ENCODE data around the gene MAGI1. TPM values are rescaled to one million over a fixed set of nuclear protein-coding genes. Genes with fewer than 3 reads are reported as not detected.

The MAGI1 gene
- total RNA-seq, 4 donors from 2014 or later = 7.6 to 42.9 (median 37.0) TPM

- no peaks in the 10 kb centered on the region for H3K9me3 ChIP-seq
- H3K36me3 ChIP-seq = no peaks in the 10 kb centered on the region
- H3K27me3 ChIP-seq = no peaks in the 10 kb centered on the region
- H3K4me1 ChIP-seq = no peaks in the 10 kb centered on the region
- no peak overlapping the region for H3K4me3 ChIP-seq
- no peak for DNase-seq
- no peak overlapping the region for H3K27ac ChIP-seq
- no peak for TF ChIP-seq CTCF (IDR thresholded peaks at IDR 0.05)
- no peak for TF ChIP-seq POLR2A (IDR thresholded peaks at IDR 0.05)
- intact Hi-C loops (cut with DNase I; ENCODE audit: low total_unique reads) = no loop called here
These were observed 710.6 kb downstream of the MAGI1 start for GRCh38 chr3:65328148-65328547.

- no peak overlapping the region for H3K27ac ChIP-seq
- H3K9me3 ChIP-seq = no peaks in the 10 kb centered on the region
- no peak overlapping the region for H3K4me3 ChIP-seq
- no peaks in the 10 kb centered on the region for H3K36me3 ChIP-seq
- DNase-seq = no peak
- TF ChIP-seq CTCF (IDR thresholded peaks at IDR 0.05) = no peak
- TF ChIP-seq POLR2A (IDR thresholded peaks at IDR 0.05) = no peak
- no peaks in the 10 kb centered on the region for H3K4me1 ChIP-seq
- intact Hi-C loops (cut with DNase I; ENCODE audit: low total_unique reads) = no loop called here
- no peaks in the 10 kb centered on the region for H3K27me3 ChIP-seq
These were observed 712.1 kb downstream of the MAGI1 start for GRCh38 chr3:65326574-65326973.

- H3K9me3 ChIP-seq = no peaks in the 10 kb centered on the region
- H3K36me3 ChIP-seq = no peaks in the 10 kb centered on the region
- H3K4me1 ChIP-seq = no peaks in the 10 kb centered on the region
- no peak for TF ChIP-seq CTCF (IDR thresholded peaks at IDR 0.05)
- no peak for TF ChIP-seq POLR2A (IDR thresholded peaks at IDR 0.05)
- no peaks in the 10 kb centered on the region for H3K27me3 ChIP-seq
- no peak for DNase-seq
- intact Hi-C loops (cut with DNase I; ENCODE audit: low total_unique reads) = no loop called here
- H3K4me3 ChIP-seq = no peak overlapping the region
- H3K27ac ChIP-seq = no peak overlapping the region
These were observed 715.8 kb downstream of the MAGI1 start for GRCh38 chr3:65322910-65323309.

- H3K36me3 ChIP-seq = no peaks in the 10 kb centered on the region
- intact Hi-C loops (cut with DNase I; ENCODE audit: low total_unique reads) = no loop called here
- H3K27me3 ChIP-seq = no peaks in the 10 kb centered on the region
- no peak overlapping the region for H3K4me3 ChIP-seq
- TF ChIP-seq POLR2A (IDR thresholded peaks at IDR 0.05) (no peak), CTCF (IDR thresholded peaks at IDR 0.05) (no peak)
- no peak overlapping the region for H3K27ac ChIP-seq
- no peaks in the 10 kb centered on the region for H3K4me1 ChIP-seq
- no peaks in the 10 kb centered on the region for H3K9me3 ChIP-seq
- no peak for DNase-seq
These were observed 720.5 kb downstream of the MAGI1 start for GRCh38 chr3:65318231-65318630.

GRCh38 chr3:65314916-65315315 lies 723.8 kb downstream of the MAGI1 start:
- no peaks in the 10 kb centered on the region for H3K4me1 ChIP-seq
- no peak for DNase-seq
- H3K27me3 ChIP-seq = no peaks in the 10 kb centered on the region
- TF ChIP-seq POLR2A (IDR thresholded peaks at IDR 0.05) = no peak
- TF ChIP-seq CTCF (IDR thresholded peaks at IDR 0.05) = no peak
- no peaks in the 10 kb centered on the region for H3K9me3 ChIP-seq
- no peak overlapping the region for H3K4me3 ChIP-seq
- H3K27ac ChIP-seq = no peak overlapping the region
- H3K36me3 ChIP-seq = no peaks in the 10 kb centered on the region
- intact Hi-C loops (cut with DNase I; ENCODE audit: low total_unique reads) = no loop called here

All from uterus (tissue), 4 donors.